Mesothelial cell of epicardium (in vitro differentiated cells): ENCODE results near the gene CACNB4. TPM values are rescaled to one million over a fixed set of nuclear protein-coding genes. Genes with fewer than 3 reads are reported as not detected.

Experiments used
- DNase-seq, 2 experiments: peaks; one replicate each; pipeline ENCODE4 v3.0.0; 2021; ENCODE audit warnings: low spot score in 2 of 2; ENCODE audit not compliant: unreplicated experiment in 2 of 2
- H3K27ac Mint-ChIP-seq: 2 replicates; pipeline ENCODE4 v1.8.0; 2021; ENCODE audit warnings: mixed read lengths
- H3K27me3 Mint-ChIP-seq: 2 replicates; pipeline ENCODE4 v1.8.0; 2021; ENCODE audit warnings: low read depth, mixed read lengths
- H3K36me3 Mint-ChIP-seq: 2 replicates; pipeline ENCODE4 v1.8.0; 2021; ENCODE audit warnings: mixed read lengths
- H3K4me1 Mint-ChIP-seq: 2 replicates; pipeline ENCODE4 v1.8.0; 2021; ENCODE audit warnings: mixed read lengths
- H3K4me3 Mint-ChIP-seq: 2 replicates; pipeline ENCODE4 v1.8.0; 2021; ENCODE audit warnings: mild to moderate bottlenecking, moderate library complexity, mixed read lengths
- H3K9me3 Mint-ChIP-seq: 2 replicates; pipeline ENCODE4 v1.8.0; 2021; ENCODE audit warnings: mixed read lengths
- CTCF ChIP-seq: fragments of 200-600 bp; sonication (generic); IDR thresholded peaks from one replicate; pipeline ENCODE4 v1.5.0; 2021; ENCODE audit warnings: antibody characterized with exemption; ENCODE audit not compliant: unreplicated experiment
- total RNA-seq: library from RNA; stranded (reverse); gene quantifications from 3 replicates; pipeline ENCODE4 v1.2.1, GENCODE V29; 2021

Gene CACNB4
- total RNA-seq, 1 donor from 2014 or later: 4.1 TPM

- TF ChIP-seq CTCF: no peak
- no peak overlapping the region for H3K27ac Mint-ChIP-seq
- no peak for DNase-seq
- no peaks in the 10 kb centered on the region for H3K27me3 Mint-ChIP-seq
- H3K9me3 Mint-ChIP-seq: no peaks in the 10 kb centered on the region
- peaks cover 20% of the 10 kb centered on the region for H3K4me1 Mint-ChIP-seq
- no peak overlapping the region for H3K4me3 Mint-ChIP-seq
- no peaks in the 10 kb centered on the region for H3K36me3 Mint-ChIP-seq
Observed at GRCh38 chr2:151841047-151841424, 257.8 kb downstream of the CACNB4 start.

GRCh38 chr2:151840216-151841046, 258.4 kb downstream of the CACNB4 start:
- no peak overlapping the region for H3K4me3 Mint-ChIP-seq

GRCh38 chr2:151837926-151838325, 260.9 kb downstream of the CACNB4 start:
- no peak for DNase-seq
- Mint-ChIP-seq H3K27me3 (peaks cover 3% of the 10 kb centered on the region), H3K36me3 (no peaks in the 10 kb centered on the region), H3K9me3 (no peaks in the 10 kb centered on the region), H3K4me3 (no peak overlapping the region), H3K4me1 (peaks cover 20% of the 10 kb centered on the region), H3K27ac (no peak overlapping the region)
- TF ChIP-seq CTCF: no peak

More at GRCh38 chr2:151840216-151841046, 258.4 kb downstream of the CACNB4 start:
- TF ChIP-seq CTCF: no peak
- DNase-seq: no peak
- H3K27me3 Mint-ChIP-seq: peaks cover 1% of the 10 kb centered on the region
- peaks cover 20% of the 10 kb centered on the region for H3K4me1 Mint-ChIP-seq
- H3K27ac Mint-ChIP-seq: no peak overlapping the region
- H3K9me3 Mint-ChIP-seq: no peaks in the 10 kb centered on the region
- no peaks in the 10 kb centered on the region for H3K36me3 Mint-ChIP-seq

GRCh38 chr2:151833984-151834383, 264.9 kb downstream of the CACNB4 start:
- Mint-ChIP-seq H3K9me3 (no peaks in the 10 kb centered on the region), H3K4me1 (peaks cover 7% of the 10 kb centered on the region), H3K36me3 (no peaks in the 10 kb centered on the region), H3K27ac (no peak overlapping the region), H3K4me3 (no peak overlapping the region), H3K27me3 (peaks cover 3% of the 10 kb centered on the region)
- DNase-seq: no peak
- no peak for TF ChIP-seq CTCF

- H3K4me3 Mint-ChIP-seq: no peak overlapping the region
- peaks cover 3% of the 10 kb centered on the region for H3K27me3 Mint-ChIP-seq
- no peaks in the 10 kb centered on the region for H3K9me3 Mint-ChIP-seq
- H3K4me1 Mint-ChIP-seq: peaks cover 15% of the 10 kb centered on the region
- no peaks in the 10 kb centered on the region for H3K36me3 Mint-ChIP-seq
- no peak for DNase-seq
- no peak for TF ChIP-seq CTCF
- H3K27ac Mint-ChIP-seq: no peak overlapping the region
Observed at GRCh38 chr2:151830961-151831360, 267.9 kb downstream of the CACNB4 start.
